Fibroblast of mammary gland (primary cell): ENCODE results near the gene AGBL4.

Experiments
- DNase-seq: peaks from one replicate; pipeline ENCODE4 v3.0.0-alpha.2; 2010; ENCODE audit warnings: low read depth
- H3K4me3 ChIP-seq: 2 replicates; pipeline ENCODE4 v1.5.1; 2011; ENCODE audit warnings: low read depth, mild to moderate bottlenecking, low read length, moderate library complexity; ENCODE audit not compliant: control insufficient read depth
- TF ChIP-seq, protein P1 (sequence below): conservative IDR thresholded peaks from 2 replicates; pipeline ENCODE4 v1.5.1; 2011; ENCODE audit warnings: low read depth, low read length, inconsistent platforms; ENCODE audit not compliant: control insufficient read depth, insufficient read depth

Gene AGBL4

DNA sequence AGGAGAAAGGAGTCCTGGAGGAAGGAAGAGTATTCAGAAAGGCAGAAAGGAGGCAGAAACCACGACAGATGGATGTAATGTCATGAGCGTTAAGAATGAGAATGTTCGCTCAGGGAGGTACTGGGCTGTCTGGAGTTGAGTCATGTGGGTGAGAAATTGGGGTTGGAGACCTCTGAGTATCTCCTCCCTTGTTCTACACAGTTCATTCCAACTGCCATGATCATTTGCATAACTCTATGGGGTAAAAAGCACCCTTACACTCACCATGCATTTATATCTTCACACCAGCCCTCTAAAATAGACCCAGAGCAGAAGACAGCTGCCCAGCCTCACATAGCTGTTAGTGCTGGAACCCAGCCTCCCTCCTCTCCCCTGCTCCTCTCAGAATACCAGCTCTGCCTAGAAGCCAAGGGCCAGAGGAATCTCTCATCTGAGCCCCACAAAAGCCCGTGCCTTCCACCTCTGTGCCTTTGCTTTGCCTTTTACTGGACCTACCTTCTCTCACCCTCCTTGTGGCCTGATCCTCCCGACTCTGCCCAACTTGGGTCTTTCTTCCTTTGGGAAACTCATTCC is 1332.2 kb downstream of the AGBL4 start:
- no peak overlapping the region for H3K4me3 ChIP-seq
- TF ChIP-seq, protein P1, sequence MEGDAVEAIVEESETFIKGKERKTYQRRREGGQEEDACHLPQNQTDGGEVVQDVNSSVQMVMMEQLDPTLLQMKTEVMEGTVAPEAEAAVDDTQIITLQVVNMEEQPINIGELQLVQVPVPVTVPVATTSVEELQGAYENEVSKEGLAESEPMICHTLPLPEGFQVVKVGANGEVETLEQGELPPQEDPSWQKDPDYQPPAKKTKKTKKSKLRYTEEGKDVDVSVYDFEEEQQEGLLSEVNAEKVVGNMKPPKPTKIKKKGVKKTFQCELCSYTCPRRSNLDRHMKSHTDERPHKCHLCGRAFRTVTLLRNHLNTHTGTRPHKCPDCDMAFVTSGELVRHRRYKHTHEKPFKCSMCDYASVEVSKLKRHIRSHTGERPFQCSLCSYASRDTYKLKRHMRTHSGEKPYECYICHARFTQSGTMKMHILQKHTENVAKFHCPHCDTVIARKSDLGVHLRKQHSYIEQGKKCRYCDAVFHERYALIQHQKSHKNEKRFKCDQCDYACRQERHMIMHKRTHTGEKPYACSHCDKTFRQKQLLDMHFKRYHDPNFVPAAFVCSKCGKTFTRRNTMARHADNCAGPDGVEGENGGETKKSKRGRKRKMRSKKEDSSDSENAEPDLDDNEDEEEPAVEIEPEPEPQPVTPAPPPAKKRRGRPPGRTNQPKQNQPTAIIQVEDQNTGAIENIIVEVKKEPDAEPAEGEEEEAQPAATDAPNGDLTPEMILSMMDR = no peak
- peak; percentile 16 for DNase-seq

DNA sequence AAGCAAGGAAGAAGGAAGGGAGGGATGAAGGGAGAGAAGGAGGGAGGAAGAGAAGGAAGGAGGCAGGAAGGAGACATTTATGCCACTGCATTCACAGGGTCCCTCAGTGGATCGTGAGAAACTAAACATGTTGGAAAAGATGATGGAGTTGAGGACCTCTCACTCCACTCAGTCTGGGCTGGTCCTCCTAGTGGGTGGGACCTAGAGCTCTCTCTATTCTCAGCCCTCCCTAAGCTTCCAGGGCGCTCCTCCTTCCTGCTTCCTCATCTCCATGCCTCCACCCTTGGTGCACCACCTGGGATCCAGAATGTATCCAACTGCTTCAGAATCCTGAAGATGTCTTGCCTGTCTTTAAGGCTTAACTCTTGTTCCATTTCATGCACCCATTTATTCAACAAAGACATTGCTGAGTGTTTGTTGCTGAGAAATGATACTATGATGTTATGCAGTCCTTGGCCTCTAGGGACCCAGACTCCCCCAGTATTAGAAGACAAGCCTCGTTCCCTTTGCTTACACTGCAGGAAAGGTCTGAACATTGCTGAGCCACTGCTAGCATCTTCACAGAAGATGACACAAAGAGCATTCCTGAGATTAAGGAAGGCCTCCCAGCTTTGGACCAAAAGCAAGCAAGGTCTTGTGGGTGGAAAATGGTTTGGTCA is 1335.5 kb downstream of the AGBL4 start:
- H3K4me3 ChIP-seq = no peak overlapping the region
- peak; percentile 14 for DNase-seq
- TF ChIP-seq, protein P1 = peak; percentile 33

DNA sequence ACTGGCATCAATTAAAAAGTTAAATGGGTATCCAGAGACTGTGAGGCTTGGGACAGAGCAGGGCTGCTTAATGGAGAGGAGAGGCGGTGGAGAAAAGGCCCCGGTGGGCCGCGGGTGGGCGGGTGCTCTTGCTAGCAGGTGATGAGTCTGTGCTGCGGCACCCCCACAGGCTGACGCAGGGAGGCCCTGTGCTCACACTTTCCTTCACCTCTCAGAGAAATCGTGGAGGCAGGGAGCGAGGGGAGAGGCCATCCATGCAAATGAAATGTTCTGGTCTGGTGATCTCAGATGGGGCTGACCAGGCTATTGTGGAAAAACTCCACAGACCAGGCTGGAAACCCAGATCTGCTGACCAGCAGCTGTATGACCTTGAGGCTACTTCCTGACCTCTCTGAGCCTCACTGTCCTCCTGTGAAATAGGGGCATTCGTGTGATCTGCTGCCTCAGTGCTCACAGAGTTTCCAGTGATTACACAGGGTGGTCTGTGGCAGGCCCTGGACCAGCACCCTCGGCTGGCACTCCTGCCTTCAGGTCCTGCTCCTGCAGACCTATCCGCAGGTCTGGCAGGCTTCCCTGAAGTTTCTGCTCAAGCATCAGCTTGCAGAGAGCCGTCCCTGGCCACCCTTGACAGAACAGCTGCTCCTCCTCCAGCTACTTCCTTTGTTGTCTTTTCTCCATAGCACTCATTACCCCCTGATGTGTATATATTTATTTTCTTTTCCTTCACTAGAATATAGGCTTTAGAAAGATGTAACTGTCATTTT is 1336.3 kb downstream of the AGBL4 start:
- no peak overlapping the region for H3K4me3 ChIP-seq
- TF ChIP-seq, protein P1 = no peak
- DNase-seq = no peak

- H3K4me3 ChIP-seq = no peak overlapping the region
- DNase-seq = no peak
- TF ChIP-seq, protein P1 = no peak
These were observed 1337.6 kb downstream of the AGBL4 start for GRCh38 chr1:48686159-48686558.

GRCh38 chr1:48684381-48684780 is 1339.4 kb downstream of the AGBL4 start:
- no peak for DNase-seq
- H3K4me3 ChIP-seq = no peak overlapping the region
- TF ChIP-seq, protein P1 = no peak

GRCh38 chr1:48683839-48684238 is 1339.9 kb downstream of the AGBL4 start:
- TF ChIP-seq, protein P1 = no peak
- no peak overlapping the region for H3K4me3 ChIP-seq
- no peak for DNase-seq
